Peyer's patch (tissue), 4 donors: ENCODE results near the gene SNN.

ENCODE experiments used
- POLR2A ChIP-seq, 2 donors: fragments of 450-650 bp; IDR thresholded peaks; one replicate each; pipeline ENCODE4 v1.5.1; 2017; ENCODE audit warnings: antibody characterized with exemption in 2 of 2, mild to moderate bottlenecking in 2 of 2, moderate library complexity in 2 of 2
- TF ChIP-seq, protein P1 (sequence below), 6 experiments: fragments of 450-650 bp in 4 of 6; fragments of 200-600 bp in 2 of 6; sonication (generic) in 1 of 6; IDR thresholded peaks; one replicate each; pipeline ENCODE4 v1.5.1; 2017 to 2019; ENCODE audit warnings: antibody characterized with exemption in 6 of 6, mild to moderate bottlenecking in 3 of 6, moderate library complexity in 1 of 6

DNA sequence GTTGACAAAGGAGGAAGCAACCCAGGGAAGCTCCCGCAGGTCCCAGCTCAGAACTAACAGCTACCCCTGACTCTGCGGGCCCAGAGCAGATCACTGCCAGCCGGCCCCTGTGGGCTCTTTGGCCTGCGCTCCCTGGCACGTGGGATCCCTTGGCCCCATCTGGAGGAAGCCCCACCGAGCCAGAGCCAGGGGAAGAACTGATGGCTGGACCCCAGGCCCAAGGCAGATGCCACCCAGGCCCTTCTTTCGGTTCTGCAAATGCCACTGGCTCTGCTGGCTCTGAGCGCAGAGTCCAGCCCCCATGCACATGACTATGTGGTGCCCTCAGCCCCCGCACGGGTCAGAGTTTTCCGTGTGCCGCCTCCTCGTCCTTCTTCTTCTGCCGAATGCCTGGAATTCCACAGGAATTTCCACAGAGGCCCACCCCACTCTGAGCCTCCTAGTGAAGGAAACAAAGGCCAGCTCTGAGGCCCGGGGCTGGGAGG is 35.8 kb upstream of the SNN start:
- TF ChIP-seq, protein P1, sequence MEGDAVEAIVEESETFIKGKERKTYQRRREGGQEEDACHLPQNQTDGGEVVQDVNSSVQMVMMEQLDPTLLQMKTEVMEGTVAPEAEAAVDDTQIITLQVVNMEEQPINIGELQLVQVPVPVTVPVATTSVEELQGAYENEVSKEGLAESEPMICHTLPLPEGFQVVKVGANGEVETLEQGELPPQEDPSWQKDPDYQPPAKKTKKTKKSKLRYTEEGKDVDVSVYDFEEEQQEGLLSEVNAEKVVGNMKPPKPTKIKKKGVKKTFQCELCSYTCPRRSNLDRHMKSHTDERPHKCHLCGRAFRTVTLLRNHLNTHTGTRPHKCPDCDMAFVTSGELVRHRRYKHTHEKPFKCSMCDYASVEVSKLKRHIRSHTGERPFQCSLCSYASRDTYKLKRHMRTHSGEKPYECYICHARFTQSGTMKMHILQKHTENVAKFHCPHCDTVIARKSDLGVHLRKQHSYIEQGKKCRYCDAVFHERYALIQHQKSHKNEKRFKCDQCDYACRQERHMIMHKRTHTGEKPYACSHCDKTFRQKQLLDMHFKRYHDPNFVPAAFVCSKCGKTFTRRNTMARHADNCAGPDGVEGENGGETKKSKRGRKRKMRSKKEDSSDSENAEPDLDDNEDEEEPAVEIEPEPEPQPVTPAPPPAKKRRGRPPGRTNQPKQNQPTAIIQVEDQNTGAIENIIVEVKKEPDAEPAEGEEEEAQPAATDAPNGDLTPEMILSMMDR (IDR thresholded peaks at IDR 0.05), result no peak
- TF ChIP-seq POLR2A (IDR thresholded peaks at IDR 0.05), result no peak
